ENCODE data around the gene NDUFB7. TPM values are rescaled to one million over a fixed set of nuclear protein-coding genes. Genes with fewer than 3 reads are reported as not detected.
"Not testable (repeated sequence)": the region's sequence is repeated elsewhere in the genome, so short reads cannot be mapped to it uniquely, and the experiment has no call there.

Gene NDUFB7
- total RNA-seq, 8 experiments from 2014 or later = 232 to 333 (median 277) TPM

DNA sequence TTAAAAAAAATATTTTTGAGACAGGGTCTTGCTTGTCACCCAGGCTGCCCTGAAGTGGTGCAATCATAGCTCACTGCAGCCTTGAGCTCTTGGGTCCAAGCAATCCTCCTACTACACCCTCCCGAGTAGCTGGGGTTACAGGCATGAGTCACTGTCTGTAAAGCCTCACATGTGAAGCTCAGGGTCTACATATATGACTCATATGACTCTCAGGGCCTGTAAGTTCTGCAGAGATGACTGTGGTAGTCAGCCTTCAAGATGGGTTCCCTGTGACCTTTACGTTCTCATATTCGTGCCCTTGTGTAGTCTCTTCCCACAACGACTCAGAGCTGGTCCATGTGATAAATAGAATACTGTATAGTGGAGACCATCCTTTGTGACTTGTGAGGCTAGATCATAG is 17.6 kb upstream of the NDUFB7 start:
- H3K27ac ChIP-seq; H3K4me3 ChIP-seq; H3K4me1 ChIP-seq (replicated peaks in 1 of 2): not testable (repeated sequence)
- in situ Hi-C loops (cut with MboI; ENCODE audit: low pct_unique_long_range_greater_than_20kb in 2 of 9, low sequenced_read_pairs in 9 of 9, unreplicated experiment in 9 of 9) = loop anchor here in 2 of 9 experiments (25.0 kb wide), 2 partner anchors 298 to 323 kb away; partner anchors contain the start of gene OR7A17 (in 1 of the 2)
- peak in 4 of 8 experiments; percentile 37 to 40 (median 38) for ATAC-seq (replicated peaks in 6 of 8)
- no CpG with 5 or more reads among the region's 4 CpGs for WGBS, 10 experiments

DNA sequence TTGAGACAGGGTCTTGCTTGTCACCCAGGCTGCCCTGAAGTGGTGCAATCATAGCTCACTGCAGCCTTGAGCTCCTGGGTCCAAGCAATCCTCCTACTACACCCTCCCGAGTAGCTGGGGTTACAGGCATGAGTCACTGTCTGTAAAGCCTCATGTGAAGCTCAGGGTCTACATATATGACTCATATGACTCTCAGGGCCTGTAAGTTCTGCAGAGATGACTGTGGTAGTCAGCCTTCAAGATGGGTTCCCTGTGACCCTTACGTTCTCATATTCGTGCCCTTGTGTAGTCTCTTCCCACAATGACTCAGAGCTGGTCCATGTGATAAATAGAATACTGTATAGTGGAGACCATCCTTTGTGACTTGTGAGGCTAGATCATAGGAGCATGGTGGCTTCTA is 13.3 kb upstream of the NDUFB7 start:
- ATAC-seq (replicated peaks in 6 of 8) = peak in 7 of 8 experiments; percentile 20 to 97 (median 73)
- H3K4me1 ChIP-seq (replicated peaks in 1 of 2); H3K4me3 ChIP-seq; H3K27ac ChIP-seq: not testable (repeated sequence)
- in situ Hi-C loops (cut with MboI; ENCODE audit: low pct_unique_long_range_greater_than_20kb in 2 of 9, low sequenced_read_pairs in 9 of 9, unreplicated experiment in 9 of 9) = loop anchor here in 2 of 9 experiments (25.0 kb wide), 2 partner anchors 302 to 327 kb away; partner anchors contain the start of gene OR7A17 (in 1 of the 2)
- no CpG with 5 or more reads among the region's 3 CpGs for WGBS, 10 experiments

DNA sequence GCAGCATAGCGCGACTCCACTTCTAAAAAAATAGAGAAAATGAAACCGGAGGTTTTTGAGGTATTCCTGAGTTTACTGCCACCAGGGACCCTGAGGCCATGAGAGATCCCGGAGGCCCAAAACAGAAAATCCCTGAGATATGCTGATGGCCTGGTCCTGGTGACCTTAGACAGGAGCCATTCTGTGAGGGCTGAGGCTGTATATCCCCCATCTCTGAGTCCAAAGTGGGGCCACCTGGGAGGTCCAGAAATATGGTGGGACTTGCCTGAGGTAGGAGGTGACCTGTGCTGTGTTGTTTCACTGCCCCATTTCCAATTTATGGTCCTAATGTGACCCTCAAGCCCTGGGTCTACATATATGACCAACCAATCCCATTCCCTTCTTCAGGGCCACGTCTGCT is 12.5 kb upstream of the NDUFB7 start:
- H3K4me3 ChIP-seq; H3K4me1 ChIP-seq (replicated peaks in 1 of 2); H3K27ac ChIP-seq; ATAC-seq (replicated peaks in 6 of 8): not testable (repeated sequence)
- no CpG with 5 or more reads among the region's 5 CpGs for WGBS, 10 experiments
- in situ Hi-C loops (cut with MboI; ENCODE audit: low pct_unique_long_range_greater_than_20kb in 2 of 9, low sequenced_read_pairs in 9 of 9, unreplicated experiment in 9 of 9) = loop anchor here in 2 of 9 experiments (25.0 kb wide), 2 partner anchors 303 to 328 kb away; partner anchors contain the start of gene OR7A17 (in 1 of the 2)

DNA sequence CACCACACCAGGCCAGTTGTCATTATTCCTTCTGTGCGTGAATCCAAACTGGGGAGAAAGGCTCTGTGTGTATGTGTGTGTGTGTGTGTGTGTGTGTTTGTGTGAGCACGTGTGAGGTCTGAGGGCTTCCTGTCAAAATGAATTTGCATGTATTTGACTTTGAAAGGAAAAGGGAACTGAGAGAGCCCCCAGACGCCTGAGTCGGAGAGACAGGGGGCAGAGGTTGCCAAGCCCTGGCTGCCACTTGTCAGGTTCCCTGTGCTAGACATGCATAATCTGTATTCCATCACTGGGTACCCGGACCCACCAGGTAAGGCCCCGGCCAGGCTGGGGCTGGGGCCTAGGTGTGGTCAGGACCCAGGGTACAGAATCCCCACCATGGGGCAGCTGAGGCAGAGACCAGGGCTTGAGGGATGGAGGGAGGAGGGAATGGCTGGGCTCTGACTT is 11.1 kb upstream of the NDUFB7 start, which contains the start of gene CLEC17A:
TSS of gene CLEC17A (plus strand) at position 191 of the 447 bp plus-strand sequence. CDS start at position 268, 77 bp downstream.
- in situ Hi-C loops (cut with MboI; ENCODE audit: low pct_unique_long_range_greater_than_20kb in 2 of 9, low sequenced_read_pairs in 9 of 9, unreplicated experiment in 9 of 9) = loop anchor here in 2 of 9 experiments (25.0 kb wide), 2 partner anchors 304 to 329 kb away; partner anchors contain the start of gene OR7A17 (in 1 of the 2)

DNA sequence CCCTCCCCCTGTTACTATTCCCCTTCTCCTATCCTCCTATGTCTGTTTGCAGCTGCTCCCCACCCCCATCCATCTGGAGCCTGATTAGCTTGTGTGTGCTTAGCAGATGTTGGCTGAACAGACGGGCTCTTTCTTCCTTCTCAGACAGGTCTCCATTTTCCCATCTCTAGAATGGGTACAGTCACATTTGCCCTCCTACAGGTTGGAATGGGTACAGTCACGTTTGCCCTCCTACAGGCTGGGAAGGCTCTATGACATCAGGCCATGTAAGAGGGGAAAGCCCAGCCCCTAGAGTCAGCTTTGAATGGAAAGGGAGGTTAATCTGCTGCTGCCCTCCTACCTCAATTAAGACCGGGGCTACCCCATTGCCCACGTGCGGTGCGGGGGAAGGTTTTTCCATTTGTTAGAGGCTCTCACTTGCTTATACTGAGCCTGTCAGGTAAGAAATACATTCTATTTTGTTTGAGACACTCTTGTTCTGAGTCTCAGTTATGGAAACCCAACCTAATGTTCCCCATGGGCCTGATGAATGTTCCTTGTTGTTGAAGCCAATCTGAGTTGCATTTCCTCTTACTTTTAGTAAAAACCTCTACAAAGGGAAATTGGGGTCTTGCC is 8.9 kb upstream of the NDUFB7 start:
- 0 to 69% (median 63%) methylated on average over 1 to 6 of the region's 6 CpGs; no CpG with 5 or more reads in 5 of the 10 experiments for WGBS, 10 experiments
- no peak overlapping the region for H3K27ac ChIP-seq
- ATAC-seq (replicated peaks in 6 of 8) = no peak
- H3K4me3 ChIP-seq = no peak overlapping the region
- H3K4me1 ChIP-seq (replicated peaks in 1 of 2) = no peaks in the 10 kb centered on the region
- in situ Hi-C loops (cut with MboI; ENCODE audit: low pct_unique_long_range_greater_than_20kb in 2 of 9, low sequenced_read_pairs in 9 of 9, unreplicated experiment in 9 of 9) = loop anchor here in 2 of 9 experiments (25.0 kb wide), 2 partner anchors 307 to 332 kb away; partner anchors contain the start of gene OR7A17 (in 1 of the 2)

More for the DNA sequence above, 11.1 kb upstream of the NDUFB7 start, which contains the start of gene CLEC17A:
- WGBS, 10 experiments = 20% methylated on average over 1 to 2 of the region's 6 CpGs; no CpG with 5 or more reads in 8 of the 10 experiments
- H3K4me3 ChIP-seq = no peak within 1 kb of the TSS
- ATAC-seq (replicated peaks in 6 of 8) = no peak
- no peaks in the 10 kb centered on the region for H3K4me1 ChIP-seq (replicated peaks in 1 of 2)
- no peak within 1 kb of the TSS for H3K27ac ChIP-seq

DNA sequence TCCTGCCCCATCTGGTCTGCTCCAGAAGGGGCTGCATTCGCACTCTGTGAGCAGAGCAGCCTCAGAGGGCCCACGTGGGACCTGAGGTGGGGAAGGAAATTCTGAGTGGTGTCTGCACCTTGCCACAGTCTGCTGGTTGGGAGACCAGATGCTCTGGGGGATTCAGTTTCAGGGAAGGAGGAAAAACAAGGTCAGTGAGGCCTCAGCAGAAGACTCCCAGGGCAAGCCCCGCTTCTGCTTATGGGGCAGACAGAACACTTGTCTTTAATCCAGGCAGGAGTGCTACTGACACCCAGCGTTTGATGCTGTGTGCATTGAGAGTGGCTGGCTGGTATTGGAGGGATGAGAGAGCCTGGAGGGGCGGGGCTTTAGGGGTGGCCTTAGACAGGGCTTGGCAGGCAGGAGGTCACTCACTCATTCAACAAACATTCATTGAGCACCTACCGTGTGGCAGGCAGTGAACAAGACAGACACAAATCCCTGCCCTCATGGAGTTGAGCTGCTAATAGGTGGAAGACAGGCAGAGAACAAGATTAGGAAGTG is 6.1 kb upstream of the NDUFB7 start:
- H3K4me1 ChIP-seq (replicated peaks in 1 of 2) = peaks cover 3 to 6% of the 10 kb centered on the region in 2 donors
- WGBS, 10 experiments = 0 to 83% (median 34%) methylated on average over 1 to 5 of the region's 6 CpGs; no CpG with 5 or more reads in 4 of the 10 experiments
- no peak overlapping the region for H3K4me3 ChIP-seq
- H3K27ac ChIP-seq = no peak overlapping the region
- in situ Hi-C loops (cut with MboI; ENCODE audit: low pct_unique_long_range_greater_than_20kb in 2 of 9, low sequenced_read_pairs in 9 of 9, unreplicated experiment in 9 of 9) = loop anchor here in 2 of 9 experiments (25.0 kb wide), 2 partner anchors 309 to 334 kb away; partner anchors contain the start of gene OR7A17 (in 1 of the 2)
- peak in 1 of 8 experiments; percentile 31 for ATAC-seq (replicated peaks in 6 of 8)

DNA sequence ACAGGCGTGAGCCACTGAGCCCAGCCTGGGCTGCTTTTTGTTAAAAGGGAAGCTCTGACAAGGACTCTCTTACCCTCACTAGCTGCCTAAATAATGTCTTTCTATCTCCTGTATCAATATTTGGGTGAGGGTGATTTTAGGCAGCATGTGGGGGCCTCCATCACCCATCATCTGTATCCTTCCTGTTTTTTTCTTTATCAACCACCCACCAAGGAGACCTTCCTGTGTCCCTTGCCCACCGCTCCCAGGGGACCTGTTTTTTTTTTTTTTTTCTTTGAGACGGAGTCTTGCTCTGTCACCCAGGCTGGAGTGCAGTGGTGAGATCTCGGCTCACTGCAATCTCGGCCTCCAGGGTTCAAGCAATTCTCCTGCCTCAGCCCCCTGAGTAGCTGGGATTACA is 5.4 kb upstream of the NDUFB7 start:
- in situ Hi-C loops (cut with MboI; ENCODE audit: low pct_unique_long_range_greater_than_20kb in 2 of 9, low sequenced_read_pairs in 9 of 9, unreplicated experiment in 9 of 9) = loop anchor here in 2 of 9 experiments (25.0 kb wide), 2 partner anchors 310 to 335 kb away; partner anchors contain the start of gene OR7A17 (in 1 of the 2)
- 45 to 100% (median 73%) methylated on average over 1 to 2 of the region's 5 CpGs; no CpG with 5 or more reads in 6 of the 10 experiments for WGBS, 10 experiments
- H3K4me1 ChIP-seq (replicated peaks in 1 of 2) = peaks cover 3 to 6% of the 10 kb centered on the region in 2 donors
- ATAC-seq (replicated peaks in 6 of 8) = no peak
- H3K27ac ChIP-seq = no peak overlapping the region
- H3K4me3 ChIP-seq = no peak overlapping the region

DNA sequence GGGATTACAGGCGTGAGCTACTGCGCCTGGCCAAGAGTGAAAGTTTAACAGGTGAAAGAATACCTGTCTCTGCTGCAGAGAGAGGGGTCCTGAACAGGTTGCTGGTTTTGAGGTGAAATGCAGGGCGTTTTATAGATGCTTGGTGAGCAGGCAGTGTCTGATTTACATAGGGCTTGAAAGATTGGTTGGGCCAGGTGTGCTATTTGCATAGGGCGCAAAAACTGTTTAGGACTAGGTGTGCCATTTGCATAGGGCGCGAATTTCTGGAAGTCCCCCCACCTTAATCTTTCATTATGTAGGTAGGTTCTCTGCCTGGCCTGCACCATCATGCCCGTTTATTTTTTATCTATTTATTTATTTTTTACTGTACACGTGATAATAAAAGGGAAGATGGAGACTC is 4.5 kb upstream of the NDUFB7 start:
- Histone ChIP-seq H3K27ac (no peak overlapping the region), H3K4me1 (replicated peaks in 1 of 2) (peaks cover 3 to 6% of the 10 kb centered on the region in 2 donors), H3K4me3 (no peak overlapping the region)
- in situ Hi-C loops (cut with MboI; ENCODE audit: low pct_unique_long_range_greater_than_20kb in 2 of 9, low sequenced_read_pairs in 9 of 9, unreplicated experiment in 9 of 9) = loop anchor here in 2 of 9 experiments (25.0 kb wide), 2 partner anchors 311 to 336 kb away; partner anchors contain the start of gene OR7A17 (in 1 of the 2)
- ATAC-seq (replicated peaks in 6 of 8) = no peak
- 38 to 97% (median 72%) methylated on average over 3 to 7 of the region's 8 CpGs; no CpG with 5 or more reads in 2 of the 10 experiments for WGBS, 10 experiments

DNA sequence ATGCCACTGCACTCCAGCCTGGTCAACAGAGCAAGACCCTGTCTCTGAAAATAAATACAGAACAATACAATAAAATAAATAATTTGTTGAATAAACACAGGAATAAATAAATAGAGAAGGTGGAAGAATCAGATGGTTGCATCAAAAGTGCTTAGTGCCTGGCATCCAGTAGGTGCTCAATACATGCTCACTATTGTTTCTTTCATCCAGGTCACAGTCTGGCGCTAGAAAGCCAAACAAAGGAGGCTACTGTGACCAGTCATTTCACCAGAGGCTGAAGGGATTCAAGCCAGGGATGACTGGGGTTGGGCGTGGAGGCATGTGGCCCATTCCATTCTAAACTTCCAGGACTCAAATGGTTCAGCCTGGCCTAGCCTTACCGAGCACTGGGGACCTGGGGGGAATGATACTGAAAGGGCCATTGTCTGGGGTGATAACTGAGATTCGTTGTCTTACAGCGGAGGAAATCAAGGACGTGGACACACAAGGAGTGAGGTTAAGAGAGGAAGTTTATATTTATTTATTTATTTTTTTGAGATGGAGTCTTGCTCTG is 3.6 kb upstream of the NDUFB7 start:
- Histone ChIP-seq H3K4me1 (replicated peaks in 1 of 2) (peaks cover 9 to 10% of the 10 kb centered on the region in 2 donors), H3K4me3 (no peak overlapping the region), H3K27ac (no peak overlapping the region)
- WGBS, 10 experiments = 57 to 100% (median 81%) methylated on average over 1 to 6 of the region's 6 CpGs; no CpG with 5 or more reads in 3 of the 10 experiments
- ATAC-seq (replicated peaks in 6 of 8) = no peak
- in situ Hi-C loops (cut with MboI; ENCODE audit: low pct_unique_long_range_greater_than_20kb in 2 of 9, low sequenced_read_pairs in 9 of 9, unreplicated experiment in 9 of 9) = loop anchor here in 2 of 9 experiments (25.0 kb wide), 2 partner anchors 312 to 337 kb away; partner anchors contain the start of gene OR7A17 (in 1 of the 2)

DNA sequence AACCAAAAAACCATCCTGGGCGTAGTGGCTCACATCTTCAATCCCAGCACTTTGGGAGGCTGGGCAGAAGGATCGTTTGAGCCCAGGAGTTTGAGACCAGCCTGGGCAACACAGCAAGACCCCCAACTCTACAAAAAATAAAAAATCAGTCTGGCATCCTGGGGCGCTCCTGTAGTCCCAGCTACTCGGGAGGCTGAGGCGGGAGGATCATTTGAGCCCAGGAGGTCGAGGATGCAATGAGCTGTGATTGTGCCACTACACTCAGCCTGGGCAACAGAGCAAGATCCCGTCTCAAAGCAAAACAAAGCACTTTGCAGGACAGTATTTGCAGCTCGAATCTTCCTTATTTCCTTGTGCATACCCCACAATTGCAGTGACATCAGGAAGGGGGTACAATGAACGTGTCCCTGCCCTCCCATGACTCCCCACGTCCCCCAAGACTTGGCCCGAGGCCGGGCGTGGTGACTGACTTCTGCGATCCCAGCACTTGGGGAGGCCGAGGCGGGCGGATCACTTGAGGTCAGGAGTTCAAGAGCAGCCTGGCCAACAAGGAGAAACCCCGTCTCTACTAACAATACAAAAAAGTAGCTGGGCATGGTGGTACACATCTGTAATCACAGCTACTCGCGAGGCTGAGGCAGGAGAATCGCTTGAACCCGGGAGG is 870 bp downstream of the NDUFB7 start:
- H3K4me3 ChIP-seq = peak overlapping the region; percentile 72 to 98 (median 81)
- in situ Hi-C loops (cut with MboI; ENCODE audit: low pct_unique_long_range_greater_than_20kb in 2 of 9, low sequenced_read_pairs in 9 of 9, unreplicated experiment in 9 of 9) = loop anchor here in 1 of 9 experiments (5.0 kb wide), 1 partner anchor 116 kb away; no protein-coding TSS in a partner anchor
- no peak overlapping the region for H3K27ac ChIP-seq
- no peak for ATAC-seq (replicated peaks in 6 of 8)
- H3K4me1 ChIP-seq (replicated peaks in 1 of 2) = peaks cover 9 to 10% of the 10 kb centered on the region in 2 donors
- WGBS, 10 experiments = 0 to 90% (median 49%) methylated on average over 1 to 9 of the region's 22 CpGs; no CpG with 5 or more reads in 2 of the 10 experiments

DNA sequence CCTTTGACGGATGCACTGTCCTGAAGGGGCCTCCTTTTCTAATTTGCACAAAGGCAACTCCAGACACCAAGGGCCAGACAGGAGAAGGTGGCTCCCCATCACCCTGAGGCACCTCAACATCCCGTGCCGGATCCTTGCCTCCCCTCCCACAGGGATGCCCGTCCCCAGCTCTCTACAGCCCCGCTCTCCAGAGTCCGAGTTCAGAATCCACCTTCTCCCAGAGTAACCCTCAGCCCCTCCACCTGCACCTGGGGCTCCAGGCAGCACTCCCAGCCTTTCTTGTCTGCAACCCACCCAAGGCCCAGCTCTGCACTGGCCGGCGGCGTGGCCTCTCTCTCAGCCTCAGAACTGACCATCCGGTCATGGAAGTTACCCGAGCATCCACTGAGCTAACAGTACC is 4.8 kb downstream of the NDUFB7 start:
- no peak for ATAC-seq (replicated peaks in 6 of 8)
- no peak overlapping the region for H3K27ac ChIP-seq
- H3K4me3 ChIP-seq = no peak overlapping the region
- H3K4me1 ChIP-seq (replicated peaks in 1 of 2) = peaks cover 7 to 9% of the 10 kb centered on the region in 2 donors
- in situ Hi-C loops (cut with MboI; ENCODE audit: low pct_unique_long_range_greater_than_20kb in 2 of 9, low sequenced_read_pairs in 9 of 9, unreplicated experiment in 9 of 9) = no loop called here
- 90 to 100% methylated on average over 2 of the region's 11 CpGs; no CpG with 5 or more reads in 8 of the 10 experiments for WGBS, 10 experiments

DNA sequence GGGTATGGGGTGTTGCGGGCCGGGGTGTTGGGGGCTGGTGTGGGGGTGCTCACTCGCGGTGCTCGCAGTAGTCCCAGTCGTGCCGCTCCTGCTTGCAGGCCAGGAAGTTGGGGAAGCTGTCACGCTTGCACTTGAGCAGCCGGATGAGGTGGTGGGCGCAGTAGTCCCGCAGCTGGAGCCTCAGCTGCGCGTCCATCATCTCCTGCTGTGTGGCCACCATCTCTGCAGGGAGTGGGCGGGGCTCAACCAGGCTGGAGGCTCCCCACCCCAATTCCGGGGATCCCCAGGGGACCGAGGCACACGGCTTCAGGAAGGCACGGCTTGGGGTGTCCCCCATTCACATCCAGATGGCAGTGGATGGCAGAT is 5.2 kb downstream of the NDUFB7 start:
- in situ Hi-C loops (cut with MboI; ENCODE audit: low pct_unique_long_range_greater_than_20kb in 2 of 9, low sequenced_read_pairs in 9 of 9, unreplicated experiment in 9 of 9) = no loop called here
- H3K4me3 ChIP-seq = no peak overlapping the region
- no peak for ATAC-seq (replicated peaks in 6 of 8)
- 83% methylated on average over 2 of the region's 18 CpGs; no CpG with 5 or more reads in 9 of the 10 experiments for WGBS, 10 experiments
- H3K27ac ChIP-seq = no peak overlapping the region
- H3K4me1 ChIP-seq (replicated peaks in 1 of 2) = peaks cover 7 to 13% of the 10 kb centered on the region in 2 donors

Measured in motor neuron (in vitro differentiated cells).